ENCODE data around the gene MAP3K7CL. TPM values are rescaled to one million over a fixed set of nuclear protein-coding genes. Genes with fewer than 3 reads are reported as not detected.
A peak's percentile ranks its signal among the peaks of the same experiment; 100 is the strongest.

The MAP3K7CL gene
- polyA plus RNA-seq, 1 donor (not counting 4 experiments of a cell fraction or from before 2014, with no cell fraction given): 17.3 TPM

- H3K9ac ChIP-seq (ENCODE audit: control insufficient read depth, extremely low read depth, insufficient read depth, low read length): no peak overlapping the region
- no peak overlapping the region for H3K4me2 ChIP-seq (ENCODE audit: control insufficient read depth, extremely low read depth, insufficient read depth, low read depth, low read length)
- H3K9me1 ChIP-seq (ENCODE audit: control insufficient read depth, extremely low read depth, insufficient read depth, low read length): no peaks in the 10 kb centered on the region
- dilution Hi-C loops (cut with MboI; ENCODE audit: extremely low pct_ligation_motif_present, low sequenced_read_pairs): loop anchor here (5.0 kb wide), 1 partner anchor 63 kb away; no protein-coding TSS in a partner anchor
- H3K4me1 ChIP-seq (ENCODE audit: control insufficient read depth, extremely low read depth, insufficient read depth, low read length): peaks cover 36% of the 10 kb centered on the region
- DNase-seq (ENCODE audit: low read depth, low spot score) (no peak), FAIRE-seq (no peak)
- H2AFZ ChIP-seq (ENCODE audit: control insufficient read depth, low read length): no peak overlapping the region
- H3K4me3 ChIP-seq (ENCODE audit: control insufficient read depth in 2 of 3, extremely low read depth in 1 of 3, insufficient read depth in 2 of 3, low read depth in 1 of 3, low read length in 3 of 3): no peak overlapping the region
- H3K9me3 ChIP-seq (ENCODE audit: control insufficient read depth, low read depth, low read length): no peaks in the 10 kb centered on the region
- no peaks in the 10 kb centered on the region for H3K79me2 ChIP-seq (ENCODE audit: control insufficient read depth, insufficient read depth, low read length)
- no peak overlapping the region for H3K27ac ChIP-seq (ENCODE audit: control insufficient read depth, insufficient read depth, low read length)
- no peaks in the 10 kb centered on the region for H3K36me3 ChIP-seq (ENCODE audit: control insufficient read depth in 2 of 2, extremely low read depth in 1 of 2, insufficient read depth in 2 of 2, low read length in 2 of 2)
- no peaks in the 10 kb centered on the region for H3K27me3 ChIP-seq (ENCODE audit: control insufficient read depth, extremely low read depth, insufficient read depth, low read length)
- TF ChIP-seq CTCF (optimal IDR thresholded peaks at IDR 0.05 in 1 of 3, IDR thresholded peaks at IDR 0.05 in 1 of 3, conservative IDR thresholded peaks at IDR 0.05 in 1 of 3; ENCODE audit: extremely low read depth in 1 of 3, insufficient read depth in 2 of 3, low read length in 3 of 3): no peak
- no peak for TF ChIP-seq EZH2 (IDR thresholded peaks at IDR 0.05; ENCODE audit: low read length)
- no peaks in the 10 kb centered on the region for H4K20me1 ChIP-seq (ENCODE audit: control insufficient read depth, extremely low read depth, insufficient read depth, low read length)
These were observed 49.1 kb downstream of the MAP3K7CL start for GRCh38 chr21:29179503-29179902.

GRCh38 chr21:29181799-29182470 is 51.5 kb downstream of the MAP3K7CL start:
- H3K9ac ChIP-seq (ENCODE audit: control insufficient read depth, extremely low read depth, insufficient read depth, low read length): peak overlapping the region; percentile 69
- no peaks in the 10 kb centered on the region for H3K9me1 ChIP-seq (ENCODE audit: control insufficient read depth, extremely low read depth, insufficient read depth, low read length)
- FAIRE-seq (peak; percentile 77), DNase-seq (ENCODE audit: low read depth, low spot score) (no peak)
- peak overlapping the region; percentile 58 for H2AFZ ChIP-seq (ENCODE audit: control insufficient read depth, low read length)
- no peaks in the 10 kb centered on the region for H3K27me3 ChIP-seq (ENCODE audit: control insufficient read depth, extremely low read depth, insufficient read depth, low read length)
- TF ChIP-seq EZH2 (IDR thresholded peaks at IDR 0.05; ENCODE audit: low read length) (no peak), CTCF (optimal IDR thresholded peaks at IDR 0.05 in 1 of 3, IDR thresholded peaks at IDR 0.05 in 1 of 3, conservative IDR thresholded peaks at IDR 0.05 in 1 of 3; ENCODE audit: extremely low read depth in 1 of 3, insufficient read depth in 2 of 3, low read length in 3 of 3) (no peak)
- H4K20me1 ChIP-seq (ENCODE audit: control insufficient read depth, extremely low read depth, insufficient read depth, low read length): no peaks in the 10 kb centered on the region
- H3K4me2 ChIP-seq (ENCODE audit: control insufficient read depth, extremely low read depth, insufficient read depth, low read depth, low read length): peak overlapping the region; percentile 77
- H3K27ac ChIP-seq (ENCODE audit: control insufficient read depth, insufficient read depth, low read length): peak overlapping the region; percentile 90
- no peaks in the 10 kb centered on the region for H3K36me3 ChIP-seq (ENCODE audit: control insufficient read depth in 2 of 2, extremely low read depth in 1 of 2, insufficient read depth in 2 of 2, low read length in 2 of 2)
- H3K9me3 ChIP-seq (ENCODE audit: control insufficient read depth, low read depth, low read length): no peaks in the 10 kb centered on the region
- H3K4me3 ChIP-seq (ENCODE audit: control insufficient read depth in 2 of 3, extremely low read depth in 1 of 3, insufficient read depth in 2 of 3, low read depth in 1 of 3, low read length in 3 of 3): peak overlapping the region; percentile 24 to 60 (median 27)
- peaks cover 40% of the 10 kb centered on the region for H3K4me1 ChIP-seq (ENCODE audit: control insufficient read depth, extremely low read depth, insufficient read depth, low read length)
- H3K79me2 ChIP-seq (ENCODE audit: control insufficient read depth, insufficient read depth, low read length): no peaks in the 10 kb centered on the region
- dilution Hi-C loops (cut with MboI; ENCODE audit: extremely low pct_ligation_motif_present, low sequenced_read_pairs): no loop called here

Measured in keratinocyte (primary cell).